Limb (tissue), 2 donors: Measurements from ENCODE around the gene NF1.
"Not testable (repeated sequence)": the region's sequence is repeated elsewhere in the genome, so short reads cannot be mapped to it uniquely, and the experiment has no call there.

Experiments used
- DNase-seq, 2 donors: peaks; one replicate each; pipeline ENCODE4 v3.0.0-alpha.2; 2016; ENCODE audit errors: extremely low spot score in 2 of 2

The NF1 gene

DNA sequence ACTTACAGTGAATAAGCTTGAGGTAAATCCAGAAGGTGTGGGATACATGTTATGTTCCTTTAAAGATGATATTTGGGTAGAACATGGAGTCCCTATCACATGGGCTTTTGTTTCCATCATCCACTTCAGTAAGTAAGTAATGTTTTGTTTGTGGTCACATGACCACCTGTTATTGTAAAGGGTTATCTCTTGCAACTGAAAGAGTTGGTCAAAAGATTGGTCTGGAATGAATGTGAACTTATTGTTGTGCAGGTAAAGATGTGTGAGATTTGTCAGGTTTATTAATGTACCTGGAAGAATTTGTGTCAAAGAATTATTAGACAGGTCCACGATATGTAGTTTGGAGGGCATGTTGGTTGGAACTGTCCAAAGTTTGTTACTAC lies 200.7 kb downstream of the NF1 start:
- DNase-seq, result no peak

DNA sequence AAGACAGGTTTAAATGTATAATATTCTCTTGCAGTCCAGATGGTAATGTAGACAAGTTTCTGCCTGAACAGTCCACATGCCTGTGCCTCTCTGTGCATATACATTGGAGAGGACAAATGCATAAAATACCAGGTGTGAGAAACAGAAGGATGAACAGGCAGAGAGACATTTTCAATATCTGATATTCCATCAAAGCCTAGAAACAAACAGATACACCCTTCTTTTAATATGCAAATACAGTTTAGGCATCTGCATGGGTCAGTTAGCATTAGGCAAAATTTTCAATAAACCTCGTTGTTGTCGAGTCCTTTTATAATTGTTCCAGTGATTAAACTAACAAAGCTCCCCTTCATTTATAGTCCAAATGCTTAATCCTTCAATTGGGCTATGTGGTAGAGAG lies 201.4 kb downstream of the NF1 start:
- no peak for DNase-seq

DNA sequence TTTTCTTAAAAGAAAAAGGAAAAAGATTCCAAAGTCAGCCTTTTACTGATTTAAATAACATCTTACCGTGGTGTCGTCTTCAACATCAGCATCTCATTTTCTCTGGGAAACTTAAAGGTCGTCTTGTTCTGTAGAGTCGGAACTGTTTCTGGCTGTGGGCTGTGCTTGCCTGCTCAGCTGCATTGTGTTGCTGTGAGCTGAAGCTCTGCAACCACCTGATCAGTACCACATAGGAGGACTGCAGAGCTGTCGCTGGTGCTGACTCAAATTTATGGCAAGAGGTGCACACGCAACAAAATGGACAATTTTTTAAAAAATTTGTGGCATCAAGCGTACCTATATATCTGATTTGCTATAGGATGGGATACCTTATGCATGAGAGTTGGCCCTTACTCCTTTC lies 202.3 kb downstream of the NF1 start, which contains the start of gene OMG:
Gene OMG (minus strand): TSS at position 150 of the 400 bp plus-strand sequence. CDS start 908 bp downstream, outside the sequence.
- DNase-seq, result no peak

DNA sequence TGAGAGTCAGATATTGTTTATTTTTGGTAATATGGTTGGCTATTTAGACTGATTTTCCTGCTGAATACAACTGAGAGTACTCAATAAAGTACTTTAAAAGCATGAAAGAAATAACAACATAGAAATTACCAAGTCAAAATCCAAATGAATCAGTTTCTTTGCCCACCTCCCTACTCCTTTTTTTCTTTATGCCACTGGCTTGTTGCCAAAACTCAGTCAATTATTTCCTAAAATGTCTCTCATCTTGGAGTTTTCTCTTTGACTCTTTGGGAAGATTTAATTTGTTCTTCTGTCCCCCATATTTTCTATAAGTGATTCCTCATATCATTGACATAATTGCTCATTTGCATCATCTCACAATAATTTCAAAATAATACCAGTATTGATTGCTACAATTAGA lies 204.8 kb downstream of the NF1 start:
- no peak for DNase-seq

DNA sequence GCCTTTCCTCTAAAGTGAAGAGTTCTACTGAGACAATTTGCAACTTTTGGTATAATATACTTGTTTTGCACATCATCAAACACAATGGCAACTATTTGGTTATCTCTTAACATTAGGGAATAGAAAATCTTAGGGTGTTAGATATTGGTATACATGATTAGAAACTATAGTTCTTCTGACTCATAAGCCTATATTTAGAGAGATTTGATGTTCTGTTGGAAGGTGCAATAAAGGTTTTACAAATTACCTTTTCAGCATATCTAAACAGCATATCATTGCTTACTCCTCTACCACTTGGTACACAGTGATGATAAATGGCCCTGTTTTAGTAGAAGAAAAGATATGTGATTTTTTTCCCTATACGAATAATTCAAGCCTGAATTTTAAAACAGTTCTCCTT lies 212.9 kb downstream of the NF1 start:
- no peak for DNase-seq

DNA sequence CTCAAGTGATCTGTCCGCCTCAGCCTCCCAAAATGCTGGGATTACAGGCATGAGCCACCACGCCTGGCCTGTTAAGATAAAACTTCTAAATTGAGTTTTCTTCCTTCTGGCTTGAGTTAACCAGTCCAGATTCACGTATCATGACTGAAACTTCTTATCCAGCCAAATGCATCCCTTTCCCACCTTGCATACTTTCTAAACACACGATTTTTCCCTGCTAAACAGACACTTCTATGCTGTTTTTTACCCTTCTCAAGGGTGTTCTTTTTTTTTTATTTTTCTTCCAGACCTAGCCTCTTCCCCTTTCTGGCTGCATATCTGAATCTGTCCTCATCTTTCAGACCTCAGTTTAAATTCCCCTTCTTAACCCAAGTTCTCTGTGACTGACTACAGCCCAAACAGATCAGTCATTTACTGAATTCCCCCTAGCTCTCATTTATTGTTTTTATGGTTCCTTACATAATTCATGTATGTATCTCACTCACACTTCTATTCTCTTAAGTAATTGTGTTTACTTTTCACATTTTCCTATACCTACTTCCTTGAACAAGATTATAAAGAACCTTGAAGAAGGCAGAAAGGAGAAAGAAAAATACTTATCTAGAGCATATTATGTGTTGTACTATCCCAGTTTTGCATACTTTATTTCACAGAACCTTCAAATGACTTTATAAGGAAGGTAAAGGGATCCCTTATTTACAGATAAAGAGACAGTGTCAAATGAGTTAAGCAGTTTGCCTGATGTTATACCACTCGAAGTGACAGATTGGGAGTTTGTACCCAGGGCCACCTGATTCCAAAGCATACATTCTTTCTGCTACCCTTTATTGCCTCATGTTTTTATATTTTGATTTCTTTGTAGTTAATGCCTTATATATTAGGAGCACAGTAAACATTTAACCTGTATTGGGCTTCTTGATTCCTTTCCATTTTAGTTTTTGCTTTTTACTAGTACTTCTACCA lies 213.9 kb downstream of the NF1 start:
- no peak for DNase-seq

DNA sequence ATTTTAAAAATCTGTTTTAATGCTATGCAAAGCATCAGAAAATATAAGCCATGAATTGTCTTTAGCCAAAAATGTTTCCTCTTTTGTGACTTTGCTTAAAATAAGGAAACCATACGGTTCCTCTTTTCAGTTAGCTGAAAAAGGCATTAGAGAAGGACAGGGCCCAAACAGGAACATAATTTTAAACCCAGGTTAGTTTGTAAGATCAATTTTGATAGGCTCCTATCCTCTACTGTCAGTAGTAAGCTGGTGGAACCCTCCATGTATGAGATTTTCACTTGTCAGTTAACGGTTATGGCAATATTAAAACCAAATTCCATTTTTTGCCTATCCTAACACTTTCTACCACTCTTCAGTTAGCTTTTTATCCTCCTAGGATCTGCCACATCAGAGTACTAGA lies 214.8 kb downstream of the NF1 start:
- no peak for DNase-seq

DNA sequence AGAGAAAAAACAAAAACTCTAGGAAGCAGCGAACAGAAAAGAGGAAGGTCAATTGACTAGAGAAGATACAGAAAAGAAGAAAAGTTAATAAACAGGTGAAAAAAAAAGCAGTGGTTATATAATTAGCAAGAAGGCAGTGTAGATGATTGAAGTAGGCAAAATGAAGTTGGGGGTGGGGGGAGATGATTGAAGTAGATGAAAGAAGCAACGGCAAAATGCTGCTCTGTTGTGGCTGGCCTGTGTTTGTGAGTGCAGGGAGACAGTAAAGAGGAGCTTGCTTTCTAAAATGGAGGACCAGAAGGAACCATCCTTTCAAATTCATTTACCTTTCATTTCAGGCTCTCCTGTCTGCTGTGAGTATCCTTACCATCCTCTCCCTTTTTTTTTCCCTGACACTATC lies 215.5 kb downstream of the NF1 start:
- no peak for DNase-seq

DNA sequence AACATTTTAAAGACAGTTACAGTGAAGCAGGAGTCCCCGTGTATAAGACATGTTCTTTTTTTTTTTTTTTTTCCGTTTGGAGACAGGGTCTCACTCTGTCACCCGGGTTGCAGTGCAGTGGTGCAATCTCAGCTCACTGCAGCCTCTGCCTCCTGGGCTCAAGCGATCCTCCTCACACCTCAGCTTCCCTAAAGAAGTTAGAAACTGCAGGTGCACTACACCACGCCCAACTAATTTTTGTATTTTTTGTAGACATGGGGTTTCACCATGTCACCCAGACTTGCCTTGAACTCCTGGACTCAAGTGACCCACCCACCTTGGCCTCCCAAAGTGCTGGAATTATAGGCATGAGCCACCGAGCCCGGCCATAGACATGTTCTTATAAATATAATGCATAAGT lies 216.1 kb downstream of the NF1 start:
- DNase-seq, result no peak

DNA sequence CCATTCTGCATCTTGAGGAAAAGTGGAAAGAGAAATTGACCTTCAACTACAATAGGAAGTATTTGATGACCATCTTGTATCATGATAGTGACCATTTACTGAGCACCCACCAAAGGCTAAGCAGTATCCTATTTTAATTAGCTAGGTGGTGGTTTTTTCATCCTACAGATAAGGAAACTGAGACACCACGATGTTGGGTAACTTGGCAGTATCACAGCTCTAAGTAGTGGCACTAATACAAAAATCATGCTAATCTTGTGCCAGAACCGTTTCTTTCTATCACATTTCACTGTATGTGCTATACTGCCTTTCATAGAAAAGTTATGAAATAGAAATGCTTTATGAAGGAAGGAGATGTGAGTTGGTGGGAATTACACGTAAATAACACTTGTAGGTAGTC lies 216.7 kb downstream of the NF1 start:
- DNase-seq, result no peak

DNA sequence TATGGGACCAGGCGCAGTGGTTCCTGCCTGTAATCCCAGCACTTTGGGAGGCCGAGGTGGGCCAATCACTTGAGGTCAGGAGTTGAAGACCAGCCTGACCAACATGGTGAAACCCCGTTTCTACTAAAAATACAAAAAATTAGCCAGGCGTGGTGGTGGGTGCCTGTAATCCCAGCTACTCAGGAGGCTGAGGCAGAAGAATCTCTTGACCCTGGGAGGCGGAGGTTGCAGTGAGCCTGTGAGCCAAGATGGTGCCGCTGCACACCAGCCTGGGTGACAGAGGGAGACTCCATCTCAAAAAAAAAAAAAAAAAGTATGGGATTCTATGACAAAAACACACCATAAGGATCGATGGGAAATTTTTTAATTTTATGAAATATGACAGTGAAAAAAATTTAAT lies 217.4 kb downstream of the NF1 start:
- not testable (repeated sequence) for DNase-seq

DNA sequence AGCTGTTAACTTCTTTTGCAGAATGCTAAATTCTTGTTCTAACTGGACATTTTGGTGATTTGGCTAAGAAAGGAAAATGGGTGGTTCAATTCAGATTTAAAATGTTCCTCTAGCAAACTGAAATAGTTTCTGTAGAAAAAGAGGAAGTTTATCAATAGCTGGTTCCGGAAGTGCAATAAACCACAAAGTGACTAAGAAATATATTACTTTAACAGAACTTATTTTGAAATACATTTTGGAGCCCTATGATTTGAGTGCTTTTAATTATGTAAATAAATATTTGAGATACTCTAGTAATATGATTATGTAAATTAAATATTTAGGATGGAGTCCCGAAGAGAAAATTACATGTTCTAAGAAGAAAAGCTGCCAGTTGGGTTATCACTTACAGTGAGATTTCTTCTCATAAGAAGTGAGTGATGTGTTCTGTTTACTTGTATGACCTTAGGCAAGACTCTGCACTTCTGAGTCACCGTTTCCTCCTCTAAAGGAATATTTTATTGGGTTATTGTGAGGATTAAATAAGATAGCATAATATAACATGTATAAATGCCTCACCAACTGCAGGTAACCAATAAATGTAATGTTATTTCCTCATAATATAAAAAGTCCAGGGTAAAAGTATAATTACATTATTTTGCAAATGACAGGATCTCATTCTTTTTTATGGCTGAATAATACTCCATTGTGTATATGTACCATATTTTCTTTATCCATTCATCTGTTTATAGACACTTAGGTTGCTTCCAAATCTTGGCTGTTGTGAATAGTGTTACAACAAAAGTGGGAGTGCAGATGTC lies 219.4 kb downstream of the NF1 start, which contains the start of gene EVI2B:
Gene EVI2B (minus strand): TSS at position 73 of the 800 bp plus-strand sequence. CDS start 8,445 bp downstream, outside the sequence.
- no peak for DNase-seq

DNA sequence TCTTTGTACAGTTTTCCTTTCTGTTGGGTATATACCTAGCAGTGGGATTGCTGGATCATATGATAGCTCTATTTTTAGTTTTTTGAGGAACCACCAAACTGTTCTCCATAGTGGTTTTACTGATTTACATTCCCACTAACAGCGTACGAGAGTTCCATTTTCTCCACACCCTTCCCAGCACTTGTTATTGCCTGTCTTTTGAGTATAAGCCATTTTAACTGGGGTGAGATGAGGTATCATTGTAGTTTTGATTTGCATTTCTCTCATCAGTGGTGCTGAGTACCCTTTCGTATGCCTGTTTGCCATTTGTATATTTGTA lies 220.0 kb downstream of the NF1 start:
- DNase-seq, result no peak

DNA sequence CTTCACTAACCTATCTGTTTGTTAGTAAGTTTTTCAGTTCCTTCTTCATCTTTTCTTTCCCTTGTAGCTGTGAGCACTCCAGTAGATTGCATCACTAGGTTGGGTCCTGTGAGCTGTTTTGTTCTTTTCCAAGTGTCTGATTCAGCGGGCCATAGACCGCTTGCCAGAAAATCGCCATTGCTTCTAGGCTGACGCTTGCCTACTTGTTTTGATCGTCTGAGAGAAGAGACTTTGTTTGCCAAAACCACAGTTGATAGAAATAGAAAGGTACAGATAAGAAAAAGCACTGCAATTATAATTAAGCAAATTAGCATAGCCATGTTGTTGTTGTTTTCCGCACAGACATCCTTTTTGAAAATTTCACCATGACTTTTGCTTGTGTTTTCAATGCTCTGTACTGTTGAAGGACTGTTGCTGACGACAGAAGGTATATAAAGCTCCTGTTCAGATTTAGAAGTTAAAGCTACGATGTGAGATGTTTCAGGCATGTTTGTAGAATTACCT lies 223.6 kb downstream of the NF1 start:
- no peak for DNase-seq

DNA sequence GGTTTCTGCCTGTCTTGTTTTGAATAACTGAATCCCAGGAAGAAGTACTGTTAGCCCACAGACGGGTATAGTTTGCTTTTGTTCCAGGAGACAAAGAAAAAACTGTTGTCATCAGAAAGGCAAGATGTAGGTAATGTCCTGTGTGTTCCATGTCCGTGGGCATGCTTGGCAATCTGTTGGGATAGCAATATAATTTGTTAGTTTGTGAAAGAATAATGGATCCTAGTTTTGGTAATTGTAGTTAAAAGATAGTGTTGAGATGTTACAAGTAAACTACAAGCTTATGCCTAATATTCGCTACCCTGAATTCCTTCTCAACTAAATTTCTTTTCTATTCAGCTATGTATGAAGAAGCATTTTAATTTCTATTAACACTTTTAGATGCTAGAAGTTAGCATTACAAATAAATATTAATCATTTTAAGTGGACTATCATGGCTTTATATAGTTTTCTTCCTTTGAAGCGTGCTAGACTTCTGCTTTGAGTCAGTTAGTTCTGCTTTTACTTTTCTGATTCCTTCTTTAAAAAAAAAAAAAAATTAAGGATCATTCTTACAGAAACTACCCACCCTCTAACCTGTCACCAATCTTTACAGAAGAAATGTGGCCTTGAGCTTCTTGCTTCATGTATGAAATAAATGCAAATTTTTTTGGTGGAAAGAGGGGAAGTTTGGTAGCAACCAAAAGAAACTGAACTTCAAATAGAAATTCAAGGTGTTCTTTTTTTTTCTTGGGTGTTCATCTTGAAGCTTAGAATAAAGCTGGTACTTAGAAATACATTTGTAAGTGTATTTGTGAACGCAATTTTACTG lies 224.3 kb downstream of the NF1 start:
- DNase-seq, result no peak

DNA sequence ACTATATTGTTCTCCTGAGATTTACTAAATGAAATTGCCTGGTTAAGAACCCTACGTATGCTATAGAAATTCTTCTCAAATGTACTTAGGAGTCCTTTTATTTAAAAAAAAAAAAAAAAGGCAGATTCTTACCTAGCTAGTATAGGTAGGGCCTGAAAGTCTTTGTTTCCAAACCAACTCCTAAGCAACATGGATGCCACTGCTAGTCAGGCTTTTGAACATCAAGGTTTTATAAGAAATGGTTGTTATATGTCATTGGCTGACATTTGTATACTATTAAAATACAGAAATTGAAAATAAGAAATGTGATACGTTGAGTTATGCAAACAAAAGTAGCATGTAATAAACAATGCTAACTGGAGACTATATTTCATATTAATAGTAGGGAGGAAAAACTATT lies 225.5 kb downstream of the NF1 start:
- no peak for DNase-seq

DNA sequence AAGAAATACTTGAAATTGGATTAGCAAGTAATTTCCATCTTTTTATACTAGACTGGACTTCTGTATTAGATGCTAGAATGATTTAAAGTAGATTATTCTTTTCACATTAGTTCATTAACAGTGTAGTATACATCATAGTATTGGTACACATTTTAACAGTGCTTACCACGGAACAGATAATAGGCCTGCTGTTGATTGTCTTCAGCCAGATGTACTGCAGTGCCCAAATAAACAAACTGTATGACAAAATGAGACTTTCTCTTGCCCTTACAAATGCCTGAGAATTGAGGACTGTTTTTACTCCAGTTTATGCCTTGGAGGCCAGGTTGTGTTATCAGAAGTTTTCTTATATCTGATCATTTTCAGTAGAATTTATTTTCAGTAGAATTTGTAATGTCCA lies 226.0 kb downstream of the NF1 start:
- DNase-seq, result no peak

DNA sequence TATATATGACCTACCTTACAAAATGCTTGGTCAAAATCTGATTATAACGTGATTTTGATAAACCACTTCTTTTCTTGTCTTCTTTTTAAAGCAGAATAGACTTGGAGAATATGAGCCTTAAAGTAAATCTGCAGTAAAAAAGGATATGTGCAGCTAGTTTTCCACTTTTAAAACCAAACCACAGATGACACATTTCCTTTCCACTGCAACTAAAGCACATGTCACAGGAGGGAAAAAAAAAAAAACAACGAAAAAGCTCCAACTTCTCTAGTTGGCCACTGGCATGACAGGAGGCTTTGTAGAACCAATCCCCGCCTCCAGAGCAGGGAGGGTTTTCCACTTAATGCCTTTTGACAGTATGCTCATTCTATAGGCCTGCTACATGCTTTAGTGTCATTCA lies 226.7 kb downstream of the NF1 start, which contains the start of gene EVI2A:
Gene EVI2A (minus strand): TSS at position 142 of the 400 bp plus-strand sequence. CDS start 2,609 bp downstream, outside the sequence.
- DNase-seq, result no peak

DNA sequence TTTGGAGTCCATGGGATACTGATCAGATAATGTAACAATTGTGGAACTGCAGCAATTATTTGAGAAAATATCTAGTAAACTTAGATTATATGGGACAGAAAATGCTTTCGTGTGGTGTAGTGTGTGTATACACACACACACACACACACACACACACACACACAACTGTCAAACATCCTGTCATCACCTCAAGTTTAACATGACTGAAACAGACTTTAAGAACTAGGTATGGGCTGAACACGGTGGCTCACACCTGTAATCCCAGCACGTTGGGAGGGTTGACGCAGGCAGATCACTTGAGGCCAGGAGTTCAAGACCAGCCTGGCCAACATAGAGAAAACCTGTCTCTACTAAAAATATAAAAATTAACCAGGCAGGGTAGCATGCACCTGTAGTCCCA lies 227.2 kb downstream of the NF1 start:
- DNase-seq, result no peak

DNA sequence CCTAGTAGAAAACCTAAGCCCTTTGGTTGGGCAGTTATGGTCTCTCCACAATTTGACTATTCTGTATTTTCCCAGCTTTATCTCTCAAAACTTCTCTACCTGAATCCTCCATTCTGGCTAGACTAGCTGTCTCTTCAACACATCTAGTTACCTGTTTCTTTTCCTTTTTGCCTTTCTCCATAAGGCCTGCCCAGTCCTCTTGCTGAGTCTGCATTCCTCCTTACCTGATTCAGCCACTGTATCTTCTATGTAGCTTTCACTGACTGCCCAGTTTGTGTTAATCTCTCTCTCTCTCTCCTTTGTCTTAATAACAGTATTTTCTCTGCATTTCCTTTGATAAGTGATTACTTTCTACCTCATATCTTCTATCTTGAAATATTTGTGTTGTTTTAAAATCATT lies 228.8 kb downstream of the NF1 start:
- no peak for DNase-seq

DNA sequence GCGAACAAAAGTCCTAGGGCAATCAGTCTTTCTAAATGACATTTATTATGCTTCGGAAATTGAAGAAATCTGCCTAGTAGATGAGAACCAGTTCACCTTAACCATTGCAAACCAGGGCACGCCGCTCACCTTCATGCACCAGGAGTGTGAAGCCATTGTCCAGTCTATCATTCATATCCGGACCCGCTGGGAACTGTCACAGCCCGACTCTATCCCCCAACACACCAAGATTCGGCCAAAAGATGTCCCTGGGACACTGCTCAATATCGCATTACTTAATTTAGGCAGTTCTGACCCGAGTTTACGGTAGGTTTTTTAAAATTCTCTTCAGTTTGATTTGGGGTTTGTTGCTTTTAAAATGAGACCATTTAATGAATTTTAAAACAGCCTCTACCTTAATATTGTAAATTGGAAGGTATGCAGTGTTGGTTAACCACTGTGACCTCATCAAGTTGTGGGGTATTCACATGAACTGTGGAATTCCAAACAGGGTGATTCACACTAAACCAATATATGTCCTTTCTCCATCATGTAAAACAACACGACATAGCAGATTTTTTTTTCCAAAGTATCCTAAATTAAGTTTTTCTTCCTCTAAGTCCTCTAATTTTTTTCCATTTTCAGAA lies 232.9 kb downstream of the NF1 start:
- DNase-seq, result no peak
